GM18858 (cell line): ENCODE data around the gene ELP5.
"Not testable (repeated sequence)": the region's sequence is repeated elsewhere in the genome, so short reads cannot be mapped to it uniquely, and the experiment has no call there.

Experiments used
- ATAC-seq: cut with Tn5 transposase; IDR thresholded peaks from one replicate; pipeline ENCODE4 v1.9.1; 2021; ENCODE audit not compliant: unreplicated experiment

ELP5 gene

DNA sequence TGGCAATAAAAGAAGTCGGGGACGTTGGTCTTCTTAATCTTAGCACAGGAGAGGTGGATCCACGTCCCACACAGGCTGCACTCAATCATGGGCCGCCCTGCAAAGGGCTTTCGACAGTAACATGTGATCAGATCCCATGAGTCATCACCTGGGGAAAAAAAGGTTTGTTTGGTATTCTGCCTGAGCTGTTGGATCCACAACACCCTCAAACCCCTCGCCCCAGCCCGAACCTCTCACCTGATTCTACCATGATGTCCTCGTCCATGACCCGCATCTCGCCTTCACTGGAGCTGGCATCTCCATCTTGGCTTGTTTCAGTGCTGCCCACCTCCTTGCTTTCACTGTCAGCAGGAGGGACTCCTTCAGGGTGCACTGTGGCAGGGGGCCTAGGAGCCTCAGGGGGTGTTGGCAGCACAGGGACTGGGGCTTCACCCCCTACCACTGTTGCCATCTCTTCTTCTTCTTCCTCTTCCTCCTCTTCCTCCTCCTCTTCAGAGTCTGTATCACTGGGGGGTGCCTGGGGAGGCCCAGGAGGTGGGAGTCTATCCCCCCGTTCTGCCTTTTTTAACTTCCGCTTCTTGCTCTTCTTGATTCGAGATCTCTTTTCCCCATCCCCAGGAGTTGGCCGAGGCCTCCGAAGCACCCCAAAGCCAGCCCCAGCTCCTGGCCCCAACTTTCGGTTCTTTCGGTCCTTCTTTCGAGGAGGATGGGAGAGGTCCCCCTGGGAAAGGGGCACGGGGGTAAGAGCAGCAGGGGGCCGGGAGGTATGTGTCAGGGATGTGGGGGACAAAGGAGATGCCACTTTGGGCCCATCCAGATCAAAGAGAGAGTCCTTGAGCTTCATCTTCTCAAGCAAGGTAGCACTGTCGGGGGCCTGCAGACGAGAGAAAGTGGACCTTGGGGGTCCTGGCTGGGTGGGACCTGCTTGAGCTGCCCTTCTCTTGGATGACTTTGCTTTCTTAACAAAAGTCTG, 16.0 kb upstream of the ELP5 start:
- no peak for ATAC-seq

DNA sequence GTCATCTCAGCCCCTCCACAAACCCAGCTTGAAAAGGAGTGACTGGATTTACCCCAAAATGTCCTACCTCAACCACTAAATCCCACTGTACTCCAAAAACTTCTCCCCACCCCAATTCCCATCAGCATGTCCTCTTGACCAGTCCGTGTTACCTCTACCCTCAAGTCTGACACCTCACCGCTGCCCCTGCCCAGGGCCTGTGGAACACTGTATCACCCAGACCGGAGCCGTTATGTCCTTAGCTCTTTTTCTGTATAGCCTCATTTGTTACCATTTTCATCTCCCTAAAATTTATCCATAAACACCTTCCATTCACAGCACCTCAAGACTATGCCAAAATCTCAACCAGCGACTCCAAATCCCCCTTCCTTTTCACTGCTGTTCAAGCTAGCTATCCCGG, 15.2 kb upstream of the ELP5 start:
- ATAC-seq: no peak

DNA sequence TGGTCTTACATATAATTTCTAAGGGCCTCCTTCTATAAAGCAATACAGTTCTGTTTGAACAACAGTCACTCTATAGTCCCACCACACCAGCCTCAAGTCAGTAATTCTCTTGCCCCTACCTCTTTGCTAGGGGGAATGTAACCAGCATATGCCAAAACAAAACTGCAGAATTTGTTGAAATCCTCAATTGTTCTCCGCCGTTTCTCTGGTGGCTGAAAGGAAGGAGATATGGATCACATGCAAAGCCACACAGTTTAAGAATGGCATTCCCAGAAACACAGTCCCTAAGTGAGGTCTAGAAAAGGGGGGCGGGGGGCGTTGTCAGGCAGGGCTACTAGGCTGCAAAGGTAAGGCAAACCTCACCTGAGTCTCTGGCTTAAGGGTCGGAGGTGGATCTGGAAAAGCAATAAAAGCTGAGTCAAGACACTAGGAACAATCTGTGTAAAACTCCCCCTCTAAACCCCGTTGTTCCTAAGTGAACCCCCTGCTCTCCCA, 14.7 kb upstream of the ELP5 start:
- no peak for ATAC-seq

DNA sequence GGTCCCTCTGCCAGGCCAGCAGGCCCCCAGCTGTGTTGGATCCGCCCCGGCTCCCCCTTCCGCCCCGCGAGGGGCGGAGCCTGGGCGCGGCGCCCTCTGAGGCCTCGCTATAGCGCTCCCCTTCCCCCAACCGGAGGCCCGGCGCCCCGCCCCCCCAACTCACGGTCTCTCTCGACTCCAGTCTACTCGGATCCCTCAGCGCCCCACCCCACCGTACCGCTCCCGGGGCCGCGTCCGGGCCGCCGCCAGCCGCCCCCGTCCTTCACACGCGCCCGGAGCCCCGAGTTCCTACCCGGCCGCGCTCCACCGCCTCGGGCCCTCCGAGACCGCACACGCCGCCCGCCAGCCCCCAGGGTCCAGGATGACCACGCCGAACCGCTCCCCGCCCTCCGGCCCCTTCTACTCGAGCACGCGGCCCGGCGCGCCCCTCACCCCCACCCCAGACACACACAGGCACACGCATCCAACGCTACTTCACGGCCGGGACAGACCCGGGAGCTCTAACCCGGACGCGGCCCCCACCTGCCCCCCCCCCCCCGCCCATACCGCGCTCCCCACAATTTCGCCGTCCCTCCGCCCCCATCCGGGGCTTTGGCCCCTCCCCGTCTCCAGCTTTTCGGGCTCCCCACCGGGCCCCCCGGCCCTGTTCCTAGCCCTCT, 14.1 kb upstream of the ELP5 start:
- no peak for ATAC-seq

DNA sequence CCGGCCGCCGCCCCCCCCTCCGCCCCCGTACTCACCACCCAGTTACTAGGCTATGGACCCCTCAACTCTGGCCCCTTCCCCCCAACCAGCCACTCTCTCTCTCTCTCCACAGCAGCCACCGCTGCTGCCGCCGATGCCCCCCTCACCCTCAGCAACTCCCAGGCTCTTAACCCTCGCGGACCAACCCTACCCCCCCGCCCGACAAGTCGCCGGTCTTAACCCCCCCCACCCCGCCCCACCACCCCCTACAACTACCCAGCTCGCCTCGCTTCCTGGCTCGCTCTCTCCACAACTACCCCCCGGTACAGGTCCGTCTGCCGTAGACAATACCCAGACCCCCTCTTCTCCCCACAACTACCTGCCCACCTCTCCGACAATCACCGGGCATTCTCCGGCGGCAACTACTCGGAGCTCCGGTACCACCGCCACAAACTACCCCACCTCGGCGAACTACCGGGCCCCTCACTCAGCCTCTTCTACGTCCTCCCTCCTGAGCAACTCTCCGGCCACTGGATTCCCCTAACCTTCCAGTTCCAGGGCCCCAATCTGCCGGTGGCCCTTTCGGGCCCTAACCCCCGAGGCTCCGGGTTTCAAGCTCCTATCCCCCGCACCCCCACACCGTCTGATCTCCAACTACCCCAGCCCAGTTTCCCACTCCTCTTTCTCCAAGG, 13.5 kb upstream of the ELP5 start:
- no peak for ATAC-seq

DNA sequence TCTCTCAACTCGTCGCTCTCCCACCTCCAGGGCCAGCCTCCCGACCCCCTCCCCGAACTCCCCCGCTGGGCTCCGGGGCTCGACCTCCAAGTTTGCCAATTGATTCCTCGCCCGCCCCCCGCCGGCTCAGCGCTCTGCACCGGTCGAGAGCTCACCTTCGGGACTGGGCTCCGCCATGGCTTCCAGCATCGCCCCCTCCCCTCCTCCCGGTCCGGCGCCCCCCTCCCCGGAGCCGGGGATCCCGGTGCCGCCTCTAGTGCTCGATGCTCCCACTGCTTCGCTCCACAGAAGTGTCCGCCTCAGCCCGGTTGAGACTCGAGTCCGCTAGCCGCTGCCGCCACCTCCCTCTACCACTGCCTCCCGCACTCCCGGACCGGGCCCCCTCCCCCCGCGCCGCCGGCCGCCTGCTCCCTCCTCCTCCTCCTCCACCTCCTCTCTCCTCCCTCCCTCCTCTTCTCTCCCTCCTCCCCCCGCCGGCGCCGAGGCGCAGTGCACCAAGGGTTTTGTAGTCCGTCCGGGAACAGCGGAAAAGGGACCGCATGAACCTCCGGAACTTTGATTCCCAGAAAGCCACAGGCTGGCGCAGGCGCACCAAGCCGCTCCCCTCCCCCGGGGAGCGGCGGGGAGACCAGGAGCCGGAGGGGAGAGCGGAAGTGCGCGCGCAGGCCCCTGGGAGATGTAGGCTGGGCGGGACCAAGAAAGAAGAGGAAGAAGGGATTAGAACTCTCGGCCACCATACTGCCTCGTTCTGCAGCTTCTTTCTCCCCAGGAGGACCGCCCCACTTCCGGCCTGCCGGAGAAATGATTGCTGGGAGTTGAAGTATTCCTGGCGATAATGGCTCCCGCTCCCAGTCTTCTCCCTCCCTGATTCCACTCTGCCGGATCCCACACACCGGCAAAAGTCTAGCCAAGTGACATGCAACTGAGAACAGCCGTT, 12.7 kb upstream of the ELP5 start, which contains the start of gene PHF23:
TSS of gene PHF23 (minus strand) at position 367 of the 937 bp plus-strand sequence. CDS start at position 189, 178 bp downstream.
- ATAC-seq: peak; percentile 24

DNA sequence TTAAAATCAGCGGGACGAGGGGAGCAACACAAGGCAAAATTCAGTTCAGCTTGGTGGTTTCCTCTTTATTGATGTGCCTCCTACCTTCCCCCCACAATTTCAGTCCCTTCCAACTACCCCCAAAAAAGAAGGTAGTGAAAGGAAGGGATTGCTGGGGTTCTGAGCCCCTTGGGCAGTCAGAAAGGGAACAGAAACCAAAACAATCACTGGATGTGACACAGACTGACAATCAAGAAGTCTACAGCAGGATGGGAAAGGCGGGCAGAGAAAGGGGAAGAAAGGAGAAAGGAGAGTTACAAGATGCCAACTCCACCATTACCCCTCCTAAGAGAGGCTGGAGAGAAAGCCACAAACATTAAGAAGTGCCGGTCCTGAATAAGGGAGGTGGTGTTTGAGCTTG, 11.6 kb upstream of the ELP5 start:
- no peak for ATAC-seq

DNA sequence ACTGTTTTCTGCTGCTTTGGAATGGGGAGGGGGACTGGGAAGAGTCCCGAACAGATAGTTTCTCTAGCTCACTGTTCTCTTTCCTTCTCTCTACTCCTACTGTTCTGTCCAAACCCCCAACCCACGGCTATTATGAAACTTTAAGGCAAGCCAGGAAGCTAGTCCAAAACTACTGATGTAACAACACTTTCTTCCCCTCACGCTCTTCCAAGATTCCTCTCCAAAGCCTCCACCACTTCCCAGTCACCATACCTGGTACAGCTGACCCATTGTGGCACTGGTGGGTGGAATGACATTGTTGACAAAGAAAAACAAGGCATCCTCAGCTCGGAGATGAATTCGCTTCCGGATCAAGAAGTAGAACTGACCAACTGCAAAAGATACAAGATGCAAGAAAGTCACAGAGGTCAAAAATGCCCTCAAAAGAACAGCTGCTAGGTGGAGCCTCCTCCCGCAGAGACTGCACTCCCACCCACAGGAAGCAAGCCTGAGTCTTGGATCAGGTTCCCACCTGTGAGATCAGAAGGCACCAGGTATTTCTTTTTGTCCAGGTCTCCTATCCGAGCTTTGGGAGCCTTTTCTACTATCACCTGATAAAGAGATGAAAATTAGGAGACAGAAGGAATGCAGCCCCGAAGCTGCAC, 10.8 kb upstream of the ELP5 start:
- ATAC-seq: no peak

DNA sequence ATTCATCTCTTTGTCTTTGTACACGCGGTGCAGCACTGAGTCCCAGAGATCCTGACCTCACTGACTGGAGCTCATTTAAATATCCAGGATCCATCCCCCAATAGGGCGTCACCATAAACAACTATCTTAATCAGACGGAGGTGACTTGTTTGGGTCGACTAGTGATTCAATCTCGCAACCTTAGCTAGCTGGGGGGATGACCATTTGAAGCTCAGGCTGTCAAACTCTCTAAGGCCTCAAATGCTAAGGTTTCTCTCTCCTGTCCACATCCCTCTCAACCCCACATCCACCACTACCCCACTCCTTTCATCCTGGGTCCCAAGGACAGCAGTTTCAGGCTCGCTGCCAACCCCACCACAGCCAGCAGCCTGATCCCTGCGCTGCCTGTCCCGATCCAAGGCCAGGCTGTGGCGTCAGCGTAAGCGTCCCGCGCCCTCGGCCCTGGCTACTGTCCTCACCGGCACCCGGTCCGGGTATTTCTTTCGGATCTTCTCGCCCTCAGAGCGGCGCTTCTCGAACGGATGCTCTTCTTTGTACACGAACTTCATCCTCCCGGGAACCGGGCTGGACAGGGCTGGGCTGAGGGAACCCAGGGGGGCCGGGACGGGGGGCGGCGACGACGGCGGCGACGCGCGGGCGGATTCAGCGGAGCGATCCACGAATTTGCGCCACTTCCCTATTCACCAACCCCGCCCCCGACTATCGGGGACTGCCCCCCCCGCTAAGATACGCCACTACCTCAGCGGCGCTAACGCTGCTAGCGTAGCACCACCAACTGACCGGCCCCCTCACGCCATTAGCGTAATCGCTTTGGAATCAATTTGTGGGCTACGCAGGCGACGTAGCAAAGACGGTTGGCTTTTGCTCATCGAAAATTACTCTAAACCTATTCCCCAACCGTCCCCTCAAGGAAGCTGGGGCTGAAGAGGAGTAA, 10.0 kb upstream of the ELP5 start, which contains the start of gene GABARAP:
TSS of gene GABARAP (minus strand) at position 667 of the 934 bp plus-strand sequence. CDS start at position 548, 119 bp downstream.
- no peak for ATAC-seq

DNA sequence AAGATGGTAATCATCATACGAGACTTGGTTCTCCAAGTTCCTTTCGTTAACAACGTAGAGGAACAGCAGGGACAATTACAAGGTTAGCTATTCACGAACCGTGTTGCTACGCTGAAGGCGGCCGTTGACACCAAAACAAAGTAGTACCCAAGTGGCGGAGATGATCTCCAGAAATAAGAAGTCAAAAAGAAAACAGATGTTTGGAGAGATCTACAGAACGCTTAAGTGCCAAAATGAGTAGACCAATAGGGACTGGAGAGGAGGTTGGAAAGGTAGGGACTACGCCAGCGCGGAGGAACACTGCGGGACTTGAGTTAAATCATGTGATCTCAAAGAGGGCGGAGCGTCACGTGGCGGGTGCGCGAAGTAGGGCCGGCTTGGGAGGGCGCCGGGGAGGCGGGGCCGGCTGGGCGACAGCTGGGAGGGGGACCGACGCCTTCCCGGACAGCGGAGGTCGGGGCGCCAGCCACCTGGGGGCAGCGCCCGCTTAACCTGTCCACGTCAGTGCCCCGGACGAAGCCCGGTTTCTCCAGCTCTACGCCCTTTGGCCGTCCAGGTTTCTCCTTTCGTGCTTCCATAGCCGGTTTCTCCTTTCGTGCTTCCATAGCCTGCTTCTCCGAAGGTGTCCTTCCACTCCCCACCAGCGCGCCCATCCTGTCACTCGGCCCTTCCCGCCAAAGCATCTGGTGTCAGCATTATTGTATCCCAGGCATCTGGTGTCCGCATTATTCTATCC, 9.1 kb upstream of the ELP5 start:
- ATAC-seq: no peak

DNA sequence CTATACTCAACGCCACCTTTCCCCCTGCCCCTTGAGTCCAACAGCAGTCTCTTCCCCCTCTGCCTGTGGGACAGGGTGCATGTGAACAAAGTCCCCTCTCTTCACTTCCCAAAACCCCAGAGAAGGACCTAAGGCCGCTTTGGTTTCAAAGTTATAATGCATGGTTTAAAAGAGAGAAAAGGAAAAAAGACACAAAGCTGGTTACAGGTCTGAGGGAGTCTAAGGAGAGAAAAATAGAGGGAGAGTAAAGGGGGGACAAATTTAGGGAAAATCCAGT, 8.6 kb upstream of the ELP5 start:
- no peak for ATAC-seq

DNA sequence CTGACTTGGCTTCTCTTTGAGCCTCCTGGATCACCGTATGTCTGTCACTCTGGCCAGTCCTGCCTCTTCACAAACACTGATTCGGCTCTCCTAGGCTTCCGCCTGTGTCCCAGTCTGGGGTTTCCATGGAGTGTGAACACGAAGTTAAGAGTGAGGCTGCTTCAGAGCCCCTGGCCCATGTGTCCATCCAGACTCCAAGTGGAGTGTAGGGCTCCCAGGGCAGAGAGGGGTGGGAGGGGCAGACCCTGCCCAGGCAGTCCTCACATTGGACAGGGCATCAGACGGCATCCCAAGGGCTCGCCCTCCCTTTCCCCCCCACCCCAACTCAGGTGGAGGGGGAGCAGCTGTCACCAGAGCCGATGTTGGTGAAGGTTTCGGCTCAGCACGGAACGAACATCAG, 8.2 kb upstream of the ELP5 start:
- not testable (repeated sequence) for ATAC-seq

DNA sequence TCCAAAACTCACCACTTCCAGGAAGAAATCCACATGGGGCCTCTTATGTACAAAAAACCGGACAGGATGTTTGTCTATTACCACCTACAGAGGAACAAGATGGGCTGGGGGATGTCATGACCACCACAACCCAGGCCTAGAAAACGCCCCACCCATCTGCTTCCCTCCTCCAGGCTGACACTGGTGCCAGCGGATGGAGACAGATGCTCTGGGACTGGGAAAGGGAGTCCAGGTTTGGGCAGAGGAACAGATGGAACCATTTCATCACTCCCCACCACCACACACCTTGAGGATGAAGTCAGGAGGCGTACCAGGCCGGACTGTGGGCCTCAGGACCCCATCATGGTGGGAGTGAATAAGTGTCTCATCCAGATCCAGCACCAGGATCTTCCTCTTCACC, 5.2 kb upstream of the ELP5 start:
- no peak for ATAC-seq

DNA sequence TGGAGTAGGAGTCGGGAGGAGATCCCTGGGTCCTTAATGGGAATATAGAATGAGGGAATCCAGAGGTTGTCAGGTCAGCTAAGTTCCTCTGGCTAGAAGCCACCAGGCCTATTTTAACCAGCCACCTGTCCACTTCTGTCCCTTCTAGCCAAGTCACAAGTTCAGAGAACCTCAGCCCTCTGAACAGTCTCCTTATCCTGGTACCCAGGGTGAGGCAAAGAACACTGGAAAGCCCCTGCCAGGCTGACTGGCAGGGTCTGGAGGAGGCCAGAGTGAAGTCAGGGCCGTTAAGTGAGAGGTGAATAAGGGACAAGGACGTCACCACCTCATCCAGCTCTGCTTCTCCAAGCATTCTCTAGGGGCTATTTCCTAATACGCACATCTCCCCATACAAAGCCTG, 3.2 kb upstream of the ELP5 start:
- ATAC-seq: no peak

DNA sequence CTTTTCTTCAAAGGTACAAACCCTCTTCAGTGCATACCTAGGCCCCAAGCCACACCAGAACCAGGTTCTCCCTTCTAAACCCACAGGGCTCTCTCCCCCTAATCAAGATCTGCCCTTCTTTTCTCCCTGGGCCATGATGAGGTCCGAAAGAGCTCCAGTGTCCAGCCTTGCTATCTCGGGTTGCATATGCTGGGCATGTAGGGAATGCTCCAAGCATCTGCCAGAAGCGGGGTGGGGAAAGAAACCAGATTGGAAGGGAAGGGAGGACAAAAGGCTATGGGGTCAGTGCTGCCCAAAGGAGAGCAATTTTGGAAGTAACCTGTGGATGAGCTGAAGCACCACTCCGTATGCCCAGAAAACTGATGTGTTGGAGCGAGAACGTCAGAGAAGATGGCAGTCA, 2.8 kb upstream of the ELP5 start:
- no peak for ATAC-seq

DNA sequence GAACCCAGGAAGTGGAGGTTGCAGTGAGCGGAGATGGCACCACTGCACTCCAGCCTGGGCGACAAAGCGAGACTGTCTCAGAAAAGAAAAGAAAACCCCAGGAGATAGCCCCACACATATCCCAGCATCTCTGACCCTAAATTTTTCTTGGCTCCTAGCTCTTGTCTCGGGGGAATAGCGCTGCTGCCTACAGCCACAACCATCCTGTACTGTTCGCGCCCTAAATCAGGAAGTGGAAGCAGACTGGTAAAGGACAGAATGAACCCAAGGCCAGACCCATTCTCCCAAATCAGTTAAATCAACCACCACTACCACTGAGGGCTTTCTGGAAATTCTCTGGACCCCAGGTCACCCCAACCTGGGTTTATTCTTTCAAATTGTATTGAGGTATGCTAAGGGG, 2.2 kb upstream of the ELP5 start:
- ATAC-seq: no peak

DNA sequence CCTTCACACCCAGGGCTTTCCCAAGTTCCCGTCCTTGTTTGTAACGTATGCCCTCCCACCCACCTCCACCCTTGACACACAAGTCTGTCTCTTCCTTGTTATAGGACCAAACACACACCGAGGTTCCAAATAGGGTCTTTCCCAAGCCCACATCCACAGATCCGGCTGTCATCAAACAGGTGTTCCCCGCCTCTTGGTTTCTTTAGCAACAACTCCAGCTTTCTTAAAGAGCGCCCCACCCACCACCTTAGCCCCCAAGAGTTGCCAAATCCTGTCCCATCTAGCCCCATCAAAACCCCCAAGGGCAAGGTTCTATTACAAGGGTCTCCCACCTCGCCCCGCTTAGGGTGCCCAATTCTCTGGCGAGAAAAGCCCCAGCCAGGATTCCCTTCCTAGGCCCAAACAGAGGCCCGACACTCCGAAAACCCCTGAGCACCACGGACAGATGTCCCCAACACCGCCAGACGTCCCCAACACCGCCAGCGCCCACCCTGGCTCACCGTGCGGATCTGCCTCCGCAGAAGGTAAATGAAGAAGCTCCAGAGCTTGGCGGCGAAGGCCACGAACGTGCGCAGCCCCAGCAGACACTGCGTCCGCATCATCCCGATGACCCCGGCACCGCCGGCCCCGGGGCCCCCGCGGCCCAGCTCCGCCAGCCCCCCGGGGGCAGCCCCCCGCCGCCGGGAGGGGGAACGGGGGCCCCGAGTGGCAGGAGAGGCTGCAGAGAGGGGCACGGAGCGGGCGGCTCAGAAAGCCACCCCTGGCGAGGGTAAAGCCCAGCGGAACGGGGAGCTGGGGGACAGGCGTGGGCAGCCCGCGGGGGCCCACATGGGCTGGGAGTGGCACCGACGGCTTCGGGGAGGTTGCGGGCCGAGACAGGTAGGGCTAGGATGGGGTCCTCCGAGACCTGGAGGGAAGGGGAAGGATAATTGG, 1.1 kb upstream of the ELP5 start:
- no peak for ATAC-seq
